ENCODE measurements around the gene GID4. TPM values are rescaled to one million over a fixed set of nuclear protein-coding genes. Genes with fewer than 3 reads are reported as not detected.

Gene GID4
- total and polyA plus RNA-seq, 9 of the 15 experiments (the other 6 are each of a cell fraction or from before 2014, with no cell fraction given), result 1.2 to 6.4 (median 3.7) TPM

DNA sequence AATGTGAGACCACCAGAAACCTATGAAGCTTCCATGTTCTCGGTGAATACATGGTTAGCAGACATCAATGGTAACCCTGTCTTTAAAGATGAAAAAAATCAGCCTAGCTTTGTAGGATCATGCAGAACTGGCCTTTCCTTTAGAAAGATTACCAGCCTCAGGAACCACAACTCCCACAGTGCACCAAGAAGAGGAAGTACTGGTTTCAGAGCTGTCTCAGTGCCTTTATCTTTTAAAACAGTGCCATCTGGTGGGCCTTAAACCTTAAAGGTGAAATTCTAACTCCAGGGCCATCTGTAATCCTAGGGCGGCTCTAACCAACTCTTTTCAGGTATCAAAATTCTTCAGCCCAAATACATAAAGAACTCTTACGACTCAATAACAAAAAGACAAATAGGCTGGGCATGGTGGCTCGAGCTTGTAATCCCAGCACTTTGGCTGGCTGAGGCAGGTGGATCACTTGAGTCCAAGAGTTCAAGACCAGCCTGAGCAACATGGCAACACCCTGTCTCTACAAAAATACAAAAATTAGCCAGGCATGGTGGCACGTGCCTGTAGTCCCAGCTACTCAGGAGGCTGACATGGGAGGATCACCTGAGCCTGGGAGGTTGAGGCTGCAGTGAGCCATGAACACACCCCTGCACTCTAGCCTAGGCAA, 5.6 kb upstream of the GID4 start (continued):
- TF ChIP-seq CHD4 (IDR thresholded peaks at IDR 0.05; ENCODE audit: insufficient read depth, insufficient replicate concordance, low read depth, low read length, poor library complexity, severe bottlenecking), result no peak
- TF ChIP-seq, protein P1, sequence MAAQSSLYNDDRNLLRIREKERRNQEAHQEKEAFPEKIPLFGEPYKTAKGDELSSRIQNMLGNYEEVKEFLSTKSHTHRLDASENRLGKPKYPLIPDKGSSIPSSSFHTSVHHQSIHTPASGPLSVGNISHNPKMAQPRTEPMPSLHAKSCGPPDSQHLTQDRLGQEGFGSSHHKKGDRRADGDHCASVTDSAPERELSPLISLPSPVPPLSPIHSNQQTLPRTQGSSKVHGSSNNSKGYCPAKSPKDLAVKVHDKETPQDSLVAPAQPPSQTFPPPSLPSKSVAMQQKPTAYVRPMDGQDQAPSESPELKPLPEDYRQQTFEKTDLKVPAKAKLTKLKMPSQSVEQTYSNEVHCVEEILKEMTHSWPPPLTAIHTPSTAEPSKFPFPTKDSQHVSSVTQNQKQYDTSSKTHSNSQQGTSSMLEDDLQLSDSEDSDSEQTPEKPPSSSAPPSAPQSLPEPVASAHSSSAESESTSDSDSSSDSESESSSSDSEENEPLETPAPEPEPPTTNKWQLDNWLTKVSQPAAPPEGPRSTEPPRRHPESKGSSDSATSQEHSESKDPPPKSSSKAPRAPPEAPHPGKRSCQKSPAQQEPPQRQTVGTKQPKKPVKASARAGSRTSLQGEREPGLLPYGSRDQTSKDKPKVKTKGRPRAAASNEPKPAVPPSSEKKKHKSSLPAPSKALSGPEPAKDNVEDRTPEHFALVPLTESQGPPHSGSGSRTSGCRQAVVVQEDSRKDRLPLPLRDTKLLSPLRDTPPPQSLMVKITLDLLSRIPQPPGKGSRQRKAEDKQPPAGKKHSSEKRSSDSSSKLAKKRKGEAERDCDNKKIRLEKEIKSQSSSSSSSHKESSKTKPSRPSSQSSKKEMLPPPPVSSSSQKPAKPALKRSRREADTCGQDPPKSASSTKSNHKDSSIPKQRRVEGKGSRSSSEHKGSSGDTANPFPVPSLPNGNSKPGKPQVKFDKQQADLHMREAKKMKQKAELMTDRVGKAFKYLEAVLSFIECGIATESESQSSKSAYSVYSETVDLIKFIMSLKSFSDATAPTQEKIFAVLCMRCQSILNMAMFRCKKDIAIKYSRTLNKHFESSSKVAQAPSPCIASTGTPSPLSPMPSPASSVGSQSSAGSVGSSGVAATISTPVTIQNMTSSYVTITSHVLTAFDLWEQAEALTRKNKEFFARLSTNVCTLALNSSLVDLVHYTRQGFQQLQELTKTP (IDR thresholded peaks at IDR 0.05; ENCODE audit: low read depth in 1 of 2, partially characterized antibody in 2 of 2), result peak in 1 of 2 experiments; percentile 43
- TF ChIP-seq, protein P2, sequence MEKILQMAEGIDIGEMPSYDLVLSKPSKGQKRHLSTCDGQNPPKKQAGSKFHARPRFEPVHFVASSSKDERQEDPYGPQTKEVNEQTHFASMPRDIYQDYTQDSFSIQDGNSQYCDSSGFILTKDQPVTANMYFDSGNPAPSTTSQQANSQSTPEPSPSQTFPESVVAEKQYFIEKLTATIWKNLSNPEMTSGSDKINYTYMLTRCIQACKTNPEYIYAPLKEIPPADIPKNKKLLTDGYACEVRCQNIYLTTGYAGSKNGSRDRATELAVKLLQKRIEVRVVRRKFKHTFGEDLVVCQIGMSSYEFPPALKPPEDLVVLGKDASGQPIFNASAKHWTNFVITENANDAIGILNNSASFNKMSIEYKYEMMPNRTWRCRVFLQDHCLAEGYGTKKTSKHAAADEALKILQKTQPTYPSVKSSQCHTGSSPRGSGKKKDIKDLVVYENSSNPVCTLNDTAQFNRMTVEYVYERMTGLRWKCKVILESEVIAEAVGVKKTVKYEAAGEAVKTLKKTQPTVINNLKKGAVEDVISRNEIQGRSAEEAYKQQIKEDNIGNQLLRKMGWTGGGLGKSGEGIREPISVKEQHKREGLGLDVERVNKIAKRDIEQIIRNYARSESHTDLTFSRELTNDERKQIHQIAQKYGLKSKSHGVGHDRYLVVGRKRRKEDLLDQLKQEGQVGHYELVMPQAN (IDR thresholded peaks at IDR 0.05; ENCODE audit: borderline replicate concordance), result no peak
- no peak for TF ChIP-seq ZFP30 (CRISPR knock-in tag; IDR thresholded peaks at IDR 0.05; ENCODE audit: borderline replicate concordance)
- TF ChIP-seq CXXC5 (CRISPR knock-in tag; IDR thresholded peaks at IDR 0.05), result no peak
- no peak for TF ChIP-seq CBX3 (IDR thresholded peaks at IDR 0.05; ENCODE audit: borderline replicate concordance in 1 of 2, low read length in 2 of 2)
- no peak for TF ChIP-seq GATA2 (CRISPR knock-in tag; IDR thresholded peaks at IDR 0.05)
- TF ChIP-seq, protein P3, sequence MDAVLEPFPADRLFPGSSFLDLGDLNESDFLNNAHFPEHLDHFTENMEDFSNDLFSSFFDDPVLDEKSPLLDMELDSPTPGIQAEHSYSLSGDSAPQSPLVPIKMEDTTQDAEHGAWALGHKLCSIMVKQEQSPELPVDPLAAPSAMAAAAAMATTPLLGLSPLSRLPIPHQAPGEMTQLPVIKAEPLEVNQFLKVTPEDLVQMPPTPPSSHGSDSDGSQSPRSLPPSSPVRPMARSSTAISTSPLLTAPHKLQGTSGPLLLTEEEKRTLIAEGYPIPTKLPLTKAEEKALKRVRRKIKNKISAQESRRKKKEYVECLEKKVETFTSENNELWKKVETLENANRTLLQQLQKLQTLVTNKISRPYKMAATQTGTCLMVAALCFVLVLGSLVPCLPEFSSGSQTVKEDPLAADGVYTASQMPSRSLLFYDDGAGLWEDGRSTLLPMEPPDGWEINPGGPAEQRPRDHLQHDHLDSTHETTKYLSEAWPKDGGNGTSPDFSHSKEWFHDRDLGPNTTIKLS (IDR thresholded peaks at IDR 0.05; ENCODE audit: borderline replicate concordance, low read depth), result peak; percentile 35; the same call in 1 of the 2 replicates
- TF ChIP-seq CHD1 (IDR thresholded peaks at IDR 0.05; ENCODE audit: low read length), result no peak
- TF ChIP-seq ZNF143 (CRISPR knock-in tag; IDR thresholded peaks at IDR 0.05), result peak; percentile 82
- no peak for TF ChIP-seq NR2F6 (CRISPR knock-in tag; IDR thresholded peaks at IDR 0.05)
- TF ChIP-seq, protein P4, sequence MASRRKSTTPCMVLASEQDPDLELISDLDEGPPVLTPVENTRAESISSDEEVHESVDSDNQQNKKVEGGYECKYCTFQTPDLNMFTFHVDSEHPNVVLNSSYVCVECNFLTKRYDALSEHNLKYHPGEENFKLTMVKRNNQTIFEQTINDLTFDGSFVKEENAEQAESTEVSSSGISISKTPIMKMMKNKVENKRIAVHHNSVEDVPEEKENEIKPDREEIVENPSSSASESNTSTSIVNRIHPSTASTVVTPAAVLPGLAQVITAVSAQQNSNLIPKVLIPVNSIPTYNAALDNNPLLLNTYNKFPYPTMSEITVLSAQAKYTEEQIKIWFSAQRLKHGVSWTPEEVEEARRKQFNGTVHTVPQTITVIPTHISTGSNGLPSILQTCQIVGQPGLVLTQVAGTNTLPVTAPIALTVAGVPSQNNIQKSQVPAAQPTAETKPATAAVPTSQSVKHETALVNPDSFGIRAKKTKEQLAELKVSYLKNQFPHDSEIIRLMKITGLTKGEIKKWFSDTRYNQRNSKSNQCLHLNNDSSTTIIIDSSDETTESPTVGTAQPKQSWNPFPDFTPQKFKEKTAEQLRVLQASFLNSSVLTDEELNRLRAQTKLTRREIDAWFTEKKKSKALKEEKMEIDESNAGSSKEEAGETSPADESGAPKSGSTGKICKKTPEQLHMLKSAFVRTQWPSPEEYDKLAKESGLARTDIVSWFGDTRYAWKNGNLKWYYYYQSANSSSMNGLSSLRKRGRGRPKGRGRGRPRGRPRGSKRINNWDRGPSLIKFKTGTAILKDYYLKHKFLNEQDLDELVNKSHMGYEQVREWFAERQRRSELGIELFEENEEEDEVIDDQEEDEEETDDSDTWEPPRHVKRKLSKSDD (conservative IDR thresholded peaks at IDR 0.05; ENCODE audit: low read length), result no peak
- TF ChIP-seq, protein P5, sequence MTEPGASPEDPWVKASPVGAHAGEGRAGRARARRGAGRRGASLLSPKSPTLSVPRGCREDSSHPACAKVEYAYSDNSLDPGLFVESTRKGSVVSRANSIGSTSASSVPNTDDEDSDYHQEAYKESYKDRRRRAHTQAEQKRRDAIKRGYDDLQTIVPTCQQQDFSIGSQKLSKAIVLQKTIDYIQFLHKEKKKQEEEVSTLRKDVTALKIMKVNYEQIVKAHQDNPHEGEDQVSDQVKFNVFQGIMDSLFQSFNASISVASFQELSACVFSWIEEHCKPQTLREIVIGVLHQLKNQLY (CRISPR knock-in tag; conservative IDR thresholded peaks at IDR 0.05), result no peak
